Natural killer cell (primary cell): ENCODE measurements around the gene BANF1. TPM values are rescaled to one million over a fixed set of nuclear protein-coding genes. Genes with fewer than 3 reads are reported as not detected.
A peak's percentile ranks its signal among the peaks of the same experiment; 100 is the strongest.

ENCODE experiments used
- ATAC-seq, 3 donors: fragments of 150-1000 bp in 2 of 3; fragments of 200-7000 bp in 1 of 3; cut with Tn5 transposase; 1 replicate in 1 of 3; 2 replicates in 2 of 3; pipeline ENCODE4 v1.10.0; 2021; ENCODE audit warnings: mild to moderate bottlenecking in 2 of 3, moderate library complexity in 2 of 3
- DNase-seq, 2 donors: peaks; one replicate each; pipeline versions ENCODE4 v3.0.0 to v3.0.0-alpha.2; 2013 to 2021; ENCODE audit warnings: mixed read lengths in 1 of 2
- H3K27ac ChIP-seq: one replicate; pipeline ENCODE4 v1.5.1; 2013; ENCODE audit warnings: mild to moderate bottlenecking, low read length
- H3K27me3 ChIP-seq: one replicate; pipeline ENCODE4 v1.6.1; 2013; ENCODE audit warnings: low read length; ENCODE audit not compliant: control insufficient read depth, insufficient read depth
- H3K36me3 ChIP-seq: one replicate; pipeline ENCODE4 v1.6.1; 2013; ENCODE audit warnings: low read length; ENCODE audit not compliant: control insufficient read depth, insufficient read depth
- H3K4me1 ChIP-seq: one replicate; pipeline ENCODE4 v1.6.1; 2013; ENCODE audit warnings: low read length; ENCODE audit not compliant: control insufficient read depth, insufficient read depth
- H3K4me3 ChIP-seq: one replicate; pipeline ENCODE4 v1.5.1; 2013; ENCODE audit warnings: low read length
- H3K9me3 ChIP-seq: one replicate; pipeline ENCODE4 v1.6.1; 2013; ENCODE audit warnings: low read length; ENCODE audit not compliant: control insufficient read depth, insufficient read depth
- H3K27ac Mint-ChIP-seq, 2 donors: one replicate each; pipeline ENCODE4 v1.8.0; 2022; ENCODE audit warnings: mild to moderate bottlenecking in 2 of 2, mixed read lengths in 2 of 2, moderate library complexity in 1 of 2
- H3K27me3 Mint-ChIP-seq, 2 donors: one replicate each; pipeline ENCODE4 v1.8.0; 2022; ENCODE audit warnings: low read depth in 2 of 2, mixed read lengths in 2 of 2
- H3K36me3 Mint-ChIP-seq: one replicate; pipeline ENCODE4 v1.8.0; 2022; ENCODE audit warnings: mixed read lengths
- H3K4me1 Mint-ChIP-seq, 2 donors: one replicate each; pipeline ENCODE4 v1.8.0; 2022; ENCODE audit warnings: mixed read lengths in 2 of 2
- H3K4me3 Mint-ChIP-seq: one replicate; pipeline ENCODE4 v1.8.0; 2022; ENCODE audit warnings: mild to moderate bottlenecking, moderate library complexity, mixed read lengths
- H3K9me3 Mint-ChIP-seq, 2 donors: one replicate each; pipeline ENCODE4 v1.8.0; 2022; ENCODE audit warnings: mixed read lengths in 2 of 2
- CTCF ChIP-seq: fragments of 200-600 bp; IDR thresholded peaks from one replicate; pipeline ENCODE4 v1.8.0; 2022; ENCODE audit warnings: antibody characterized with exemption
- WGBS: methylation state at CpG from one replicate; pipeline ENCODE4 v1.1.7; 2013; ENCODE audit warnings: missing lambda C conversion rate; ENCODE audit not compliant: insufficient coverage; 5-methylcytosine and 5-hydroxymethylcytosine counted together
- intact Hi-C: fragments of 100-400 bp; cut with micrococcal nuclease; formaldehyde crosslinking; loops from one replicate; pipeline ENCODE4 v1.14.2; 2022
- total RNA-seq, 4 donors: library from RNA; stranded (reverse); fragments of 120-200 nt in 1 of 4; gene quantifications; one replicate each; pipeline versions ENCODE4 v1.2.3 to v1.2.4, GENCODE V29; 2013 to 2022

The BANF1 gene
- total RNA-seq, 3 donors from 2014 or later (not counting 1 experiment from before 2014, with no cell fraction given): 87.8 to 107 (median 90.4) TPM

DNA sequence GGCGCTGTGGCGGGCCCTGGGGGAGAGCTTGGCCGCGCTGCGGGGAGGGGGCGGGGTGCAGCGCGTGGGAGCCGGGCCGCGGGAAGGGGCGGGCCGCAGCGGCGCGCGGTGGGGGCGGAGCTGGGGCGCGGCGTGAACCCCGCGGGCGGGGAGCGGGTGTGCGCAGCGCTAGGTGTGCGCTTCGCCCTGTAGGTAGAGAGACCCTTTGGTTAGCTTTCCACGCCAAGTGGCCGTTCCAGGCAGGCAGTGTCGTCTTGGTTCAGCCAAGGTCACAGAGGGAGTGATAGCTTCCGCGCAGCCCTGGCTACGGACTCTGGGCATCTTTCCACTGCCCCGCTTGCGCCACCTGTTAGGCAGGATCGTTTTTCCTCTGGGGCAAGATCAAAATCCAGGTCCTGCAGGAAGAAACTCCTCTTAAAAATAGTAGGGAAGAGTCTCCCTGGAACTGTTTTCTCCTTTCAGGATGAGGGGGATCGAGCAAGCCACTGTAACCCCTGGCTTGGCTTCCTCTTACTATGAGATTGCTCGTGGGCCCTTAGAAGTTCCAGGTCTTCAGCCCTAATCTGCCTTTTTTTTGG, 434 bp downstream of the BANF1 start:
- H3K27ac Mint-ChIP-seq: peak overlapping the region; percentile 99
- H3K36me3 Mint-ChIP-seq: no peaks in the 10 kb centered on the region

GRCh38 chr11:66003291-66003690, 988 bp downstream of the BANF1 start:
- no peaks in the 10 kb centered on the region for H3K9me3 ChIP-seq
- peak overlapping the region; percentile 68 for H3K27ac ChIP-seq
- peak overlapping the region; percentile 54 for H3K4me3 ChIP-seq
- no peaks in the 10 kb centered on the region for H3K27me3 Mint-ChIP-seq
- no peaks in the 10 kb centered on the region for H3K36me3 Mint-ChIP-seq
- H3K4me1 Mint-ChIP-seq: peaks cover 22 to 40% of the 10 kb centered on the region in 2 donors
- H3K27ac Mint-ChIP-seq: peak overlapping the region; percentile 99
- H3K9me3 Mint-ChIP-seq: no peaks in the 10 kb centered on the region
- DNase-seq: no peak
- 79% methylated on average over 6 of the region's 6 CpGs for WGBS
- H3K27me3 ChIP-seq: no peaks in the 10 kb centered on the region
- H3K4me1 ChIP-seq: peaks cover 24% of the 10 kb centered on the region
- ATAC-seq: no peak
- H3K36me3 ChIP-seq: peaks cover 34% of the 10 kb centered on the region
- H3K4me3 Mint-ChIP-seq: peak overlapping the region; percentile 99
- no peak for TF ChIP-seq CTCF
- intact Hi-C loops: loop anchor here (2.0 to 5.0 kb wide), 3 partner anchors 18 to 391 kb away; partner anchors contain the start of genes KAT5 and MAP3K11

More for the DNA sequence above, 434 bp downstream of the BANF1 start:
- TF ChIP-seq CTCF: no peak
- H3K27ac ChIP-seq: peak overlapping the region; percentile 77
- no peaks in the 10 kb centered on the region for H3K27me3 Mint-ChIP-seq
- H3K9me3 Mint-ChIP-seq: no peaks in the 10 kb centered on the region
- peak overlapping the region; percentile 54 for H3K4me3 ChIP-seq
- peak overlapping the region; percentile 99 for H3K4me3 Mint-ChIP-seq
- under 1% methylated on average over 40 of the region's 40 CpGs for WGBS
- H3K36me3 ChIP-seq: peaks cover 39% of the 10 kb centered on the region
- DNase-seq: peak in 1 of 2 donors; percentile 87
- no peaks in the 10 kb centered on the region for H3K9me3 ChIP-seq
- ATAC-seq: peak; percentile 65 to 82 (median 75)
- peaks cover 24% of the 10 kb centered on the region for H3K4me1 ChIP-seq
- H3K27me3 ChIP-seq: no peaks in the 10 kb centered on the region
- peaks cover 22 to 41% of the 10 kb centered on the region in 2 donors for H3K4me1 Mint-ChIP-seq
- intact Hi-C loops: loop anchor here (1.0 to 5.0 kb wide), 4 partner anchors 18 to 390 kb away; partner anchors contain the start of genes KAT5, MAP3K11 and SART1

GRCh38 chr11:66004186-66004585, 1.9 kb downstream of the BANF1 start:
- 89% methylated on average over 4 of the region's 4 CpGs for WGBS
- Histone ChIP-seq H3K27me3 (no peaks in the 10 kb centered on the region), H3K36me3 (peaks cover 25% of the 10 kb centered on the region), H3K4me3 (no peak overlapping the region), H3K4me1 (peaks cover 24% of the 10 kb centered on the region), H3K9me3 (no peaks in the 10 kb centered on the region), H3K27ac (no peak overlapping the region)
- no peak overlapping the region for H3K4me3 Mint-ChIP-seq
- H3K27me3 Mint-ChIP-seq: no peaks in the 10 kb centered on the region
- H3K27ac Mint-ChIP-seq: no peak overlapping the region
- TF ChIP-seq CTCF: no peak
- intact Hi-C loops: loop anchor here (5.0 kb wide), 2 partner anchors 292 to 392 kb away; partner anchors contain the start of genes KAT5 and MAP3K11
- ATAC-seq: no peak
- no peaks in the 10 kb centered on the region for H3K9me3 Mint-ChIP-seq
- peaks cover 22 to 34% of the 10 kb centered on the region in 2 donors for H3K4me1 Mint-ChIP-seq
- no peaks in the 10 kb centered on the region for H3K36me3 Mint-ChIP-seq
- no peak for DNase-seq
